Measurements from ENCODE around the gene AGTRAP. TPM values are rescaled to one million over a fixed set of nuclear protein-coding genes. Genes with fewer than 3 reads are reported as not detected.

Gene AGTRAP
- total and polyA plus RNA-seq, 9 of the 15 experiments (the other 6 are each of a cell fraction or from before 2014, with no cell fraction given) = 26.8 to 105 (median 57.5) TPM

GRCh38 chr1:11741919-11742558, 6.1 kb downstream of the AGTRAP start (continued):
- TF ChIP-seq ZC3H4 (CRISPR knock-in tag; IDR thresholded peaks at IDR 0.05; ENCODE audit: borderline replicate concordance) (no peak), NFXL1 (CRISPR knock-in tag; IDR thresholded peaks at IDR 0.05) (no peak), AFF1 (IDR thresholded peaks at IDR 0.05; ENCODE audit: low read depth in 1 of 2, partially characterized antibody in 2 of 2) (peak in 1 of 2 experiments; percentile 29), ZBTB5 (IDR thresholded peaks at IDR 0.05) (no peak), SNRNP70 (optimal IDR thresholded peaks at IDR 0.05; ENCODE audit: low read depth, low read length) (no peak), TGIF2 (CRISPR knock-in tag; IDR thresholded peaks at IDR 0.05) (no peak), XRCC3 (IDR thresholded peaks at IDR 0.05) (no peak), MTA2 (IDR thresholded peaks at IDR 0.05; ENCODE audit: low read depth) (0 out of 2 replicates have a peak, but pooled peaks have one; percentile 18), ZNF3 (CRISPR knock-in tag; IDR thresholded peaks at IDR 0.05) (no peak), THRAP3 (IDR thresholded peaks at IDR 0.05; ENCODE audit: borderline replicate concordance) (0 out of 2 replicates have a peak, but pooled peaks have one; percentile 56), SMARCB1 (IDR thresholded peaks at IDR 0.05; ENCODE audit: insufficient read length, low read depth) (no peak), KLF10 (CRISPR knock-in tag; IDR thresholded peaks at IDR 0.05) (no peak), KDM2B (CRISPR knock-in tag; IDR thresholded peaks at IDR 0.05) (no peak), TEAD2 (tag; IDR thresholded peaks at IDR 0.05) (no peak), TRIM24 (IDR thresholded peaks at IDR 0.05) (no peak), TAF15 (IDR thresholded peaks at IDR 0.05; ENCODE audit: low read depth, low read length) (no peak), DACH1 (IDR thresholded peaks at IDR 0.05; ENCODE audit: partially characterized antibody) (no peak), E4F1 (CRISPR knock-in tag; IDR thresholded peaks at IDR 0.05; ENCODE audit: borderline replicate concordance) (no peak), ZNF561 (CRISPR knock-in tag; conservative IDR thresholded peaks at IDR 0.05) (no peak), MYNN (IDR thresholded peaks at IDR 0.05) (no peak), MYNN (CRISPR knock-in tag; IDR thresholded peaks at IDR 0.05) (no peak), KAT2B (IDR thresholded peaks at IDR 0.05; ENCODE audit: low read depth, low read length) (no peak)
